Lower leg skin (tissue), 3 donors: ENCODE measurements around the gene ANAPC10.

ENCODE experiments used
- CTCF ChIP-seq, 3 donors: fragments of 450-650 bp; IDR thresholded peaks; one replicate each; pipeline ENCODE4 v1.5.1; 2016; ENCODE audit warnings: antibody characterized with exemption in 3 of 3, mild to moderate bottlenecking in 3 of 3, moderate library complexity in 2 of 3
- POLR2A ChIP-seq, 2 donors: fragments of 450-650 bp; IDR thresholded peaks; one replicate each; pipeline ENCODE4 v1.6.1; 2016 to 2017; ENCODE audit warnings: antibody characterized with exemption in 2 of 2, mild to moderate bottlenecking in 1 of 2, moderate library complexity in 1 of 2

- TF ChIP-seq CTCF (IDR thresholded peaks at IDR 0.05), result no peak
- TF ChIP-seq POLR2A (IDR thresholded peaks at IDR 0.05), result no peak
Measured at GRCh38 chr4:145043306-145043705, 54.7 kb downstream of the ANAPC10 start.
